Uterus (tissue), 4 donors: Measurements from ENCODE around the gene PRR11. TPM values are rescaled to one million over a fixed set of nuclear protein-coding genes. Genes with fewer than 3 reads are reported as not detected.

Experiments
- DNase-seq, 2 donors: peaks; one replicate each; pipeline ENCODE4 v3.0.0-alpha.2; 2019 to 2020
- H3K27ac ChIP-seq, 2 donors: fragments of 200-600 bp; sonication (generic); 1 replicate in 1 of 2; 2 replicates in 1 of 2; pipeline ENCODE4 v1.5.1; 2016 to 2018
- H3K27me3 ChIP-seq, 2 donors: fragments of 200-600 bp; sonication (generic); one replicate each; pipeline ENCODE4 v1.5.1; 2018 to 2019; ENCODE audit warnings: control low read depth in 1 of 2
- H3K36me3 ChIP-seq, 2 donors: fragments of 200-600 bp; sonication (generic); one replicate each; pipeline ENCODE4 v1.5.1; 2019; ENCODE audit warnings: control low read depth in 1 of 2
- H3K4me1 ChIP-seq, 2 donors: fragments of 200-600 bp; sonication (generic); one replicate each; pipeline ENCODE4 v1.5.1; 2018 to 2019; ENCODE audit warnings: control low read depth in 1 of 2
- H3K4me3 ChIP-seq, 2 donors: fragments of 200-600 bp; sonication (generic); 1 replicate in 1 of 2; 2 replicates in 1 of 2; pipeline ENCODE4 v1.5.1; 2018 to 2019; ENCODE audit warnings: mild to moderate bottlenecking in 1 of 2
- H3K9me3 ChIP-seq, 2 donors: fragments of 200-600 bp; sonication (generic); one replicate each; pipeline ENCODE4 v1.5.1; 2019; ENCODE audit warnings: control low read depth in 1 of 2
- CTCF ChIP-seq, 4 experiments: fragments of 200-600 bp in 2 of 4; fragments of 450-650 bp in 2 of 4; sonication (generic) in 2 of 4; IDR thresholded peaks; one replicate each; pipeline ENCODE4 v1.5.1; 2016 to 2019; ENCODE audit warnings: antibody characterized with exemption in 4 of 4, mild to moderate bottlenecking in 2 of 4, moderate library complexity in 1 of 4
- POLR2A ChIP-seq, 2 donors: fragments of 450-650 bp; IDR thresholded peaks; one replicate each; pipeline ENCODE4 v1.6.1; 2016; ENCODE audit warnings: antibody characterized with exemption in 2 of 2, mild to moderate bottlenecking in 1 of 2, moderate library complexity in 1 of 2
- intact Hi-C: fragments of 100-400 bp; cut with DNase I; formaldehyde crosslinking; loops from one replicate; pipeline ENCODE4 v1.15.1; 2023; ENCODE audit warnings: low total_unique reads
- total RNA-seq, 4 donors: library from RNA; depleted of rRNA in 3 of 4; stranded (reverse); fragments of >200 nt in 3 of 4; gene quantifications; one replicate each; pipeline versions ENCODE4 v1.1.0 to v1.2.4, GENCODE V29; 2014 to 2023
- donor health status: DM: yes; HTN: yes; CAD: no.

Gene PRR11
- total RNA-seq, 4 donors from 2014 or later = 0.26 to 5.5 (median 1.6) TPM; not detected in 1

GRCh38 chr17:59186850-59187249 is 31.3 kb downstream of the PRR11 start:
- intact Hi-C loops = no loop called here
- no peak for DNase-seq
- Histone ChIP-seq H3K9me3 (no peaks in the 10 kb centered on the region), H3K36me3 (no peaks in the 10 kb centered on the region), H3K4me1 (no peaks in the 10 kb centered on the region), H3K27me3 (no peaks in the 10 kb centered on the region), H3K4me3 (no peak overlapping the region), H3K27ac (no peak overlapping the region)
- TF ChIP-seq POLR2A (IDR thresholded peaks at IDR 0.05) = no peak
- no peak for TF ChIP-seq CTCF (IDR thresholded peaks at IDR 0.05)

DNA sequence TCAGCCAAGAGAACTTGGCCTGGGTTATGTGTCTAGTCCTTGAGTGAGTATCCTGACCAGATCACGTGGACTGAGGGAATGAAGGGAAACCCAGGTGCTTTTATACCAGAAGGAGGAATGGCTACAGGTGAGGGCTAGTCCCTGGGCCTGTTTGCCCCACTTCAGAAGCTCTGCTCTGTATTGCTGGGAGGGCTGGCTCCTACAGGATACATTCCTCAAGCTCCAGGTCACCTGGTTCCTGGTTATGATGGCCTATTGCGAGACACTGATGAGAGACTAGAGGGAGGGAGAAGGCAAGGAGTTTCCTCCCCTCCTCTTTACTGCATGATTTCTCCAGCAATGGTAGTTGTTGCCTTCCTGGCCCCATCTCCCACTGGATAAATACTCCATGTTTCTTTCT is 35.3 kb downstream of the PRR11 start:
- no peak for DNase-seq
- Histone ChIP-seq H3K27ac (no peak overlapping the region), H3K4me1 (no peaks in the 10 kb centered on the region), H3K9me3 (no peaks in the 10 kb centered on the region), H3K27me3 (no peaks in the 10 kb centered on the region), H3K36me3 (no peaks in the 10 kb centered on the region), H3K4me3 (no peak overlapping the region)
- TF ChIP-seq CTCF (IDR thresholded peaks at IDR 0.05) = no peak
- TF ChIP-seq POLR2A (IDR thresholded peaks at IDR 0.05) = no peak
- intact Hi-C loops = no loop called here

GRCh38 chr17:59193336-59193862 is 37.9 kb downstream of the PRR11 start:
- Histone ChIP-seq H3K4me1 (no peaks in the 10 kb centered on the region), H3K27me3 (no peaks in the 10 kb centered on the region), H3K9me3 (no peaks in the 10 kb centered on the region), H3K27ac (no peak overlapping the region), H3K36me3 (no peaks in the 10 kb centered on the region), H3K4me3 (no peak overlapping the region)
- DNase-seq = no peak
- intact Hi-C loops = no loop called here
- TF ChIP-seq POLR2A (IDR thresholded peaks at IDR 0.05) (no peak), CTCF (IDR thresholded peaks at IDR 0.05) (no peak)

DNA sequence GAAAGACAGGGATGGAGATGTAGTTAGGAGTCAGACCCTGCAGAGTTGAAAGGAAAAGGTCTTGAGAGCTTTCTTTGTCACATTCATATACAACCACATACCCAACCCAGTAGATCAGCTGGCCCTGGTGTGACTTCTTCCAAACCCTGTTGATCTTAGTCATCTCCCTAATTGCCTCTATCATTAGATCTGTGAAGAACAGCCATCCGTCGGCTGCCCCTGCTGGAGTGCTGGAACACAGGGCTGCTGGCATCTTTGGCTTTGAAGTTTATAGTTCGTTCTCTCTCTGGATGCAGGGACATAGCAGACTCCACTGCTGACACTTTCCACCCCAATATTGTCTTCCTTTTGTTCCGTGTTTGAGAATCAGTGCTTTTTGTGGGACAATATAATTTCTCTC is 43.9 kb downstream of the PRR11 start:
- DNase-seq = no peak
- no peaks in the 10 kb centered on the region for H3K36me3 ChIP-seq
- no peaks in the 10 kb centered on the region for H3K27me3 ChIP-seq
- H3K4me3 ChIP-seq = no peak overlapping the region
- H3K27ac ChIP-seq = no peak overlapping the region
- intact Hi-C loops = no loop called here
- H3K4me1 ChIP-seq = no peaks in the 10 kb centered on the region
- TF ChIP-seq POLR2A (IDR thresholded peaks at IDR 0.05) (no peak), CTCF (IDR thresholded peaks at IDR 0.05) (no peak)
- H3K9me3 ChIP-seq = no peaks in the 10 kb centered on the region

GRCh38 chr17:59202320-59202719 is 46.8 kb downstream of the PRR11 start:
- TF ChIP-seq CTCF (IDR thresholded peaks at IDR 0.05) = no peak
- TF ChIP-seq POLR2A (IDR thresholded peaks at IDR 0.05) = no peak
- DNase-seq = no peak
- intact Hi-C loops = no loop called here
- Histone ChIP-seq H3K9me3 (no peaks in the 10 kb centered on the region), H3K4me3 (no peak overlapping the region), H3K36me3 (no peaks in the 10 kb centered on the region), H3K4me1 (no peaks in the 10 kb centered on the region), H3K27me3 (no peaks in the 10 kb centered on the region), H3K27ac (no peak overlapping the region)
